ENCODE results near the gene SLC6A2. TPM values are rescaled to one million over a fixed set of nuclear protein-coding genes. Genes with fewer than 3 reads are reported as not detected.

The SLC6A2 gene
- total RNA-seq, 1 donor from 2014 or later, result not detected

DNA sequence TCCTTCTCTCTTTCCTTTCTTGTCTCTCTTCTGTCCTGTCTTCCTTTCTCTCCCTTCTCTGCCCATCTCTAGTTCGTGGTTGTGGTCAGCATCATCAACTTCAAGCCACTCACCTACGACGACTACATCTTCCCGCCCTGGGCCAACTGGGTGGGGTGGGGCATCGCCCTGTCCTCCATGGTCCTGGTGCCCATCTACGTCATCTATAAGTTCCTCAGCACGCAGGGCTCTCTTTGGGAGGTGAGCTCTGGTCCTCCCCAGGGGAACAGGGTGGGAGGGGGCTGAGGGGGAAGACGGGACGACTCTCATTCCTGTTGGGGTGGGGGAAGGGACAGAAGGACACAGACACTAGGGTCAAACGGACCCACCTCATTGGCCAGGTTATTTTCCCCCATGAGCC lies 44.3 kb downstream of the SLC6A2 start:
- TF ChIP-seq, protein P1, sequence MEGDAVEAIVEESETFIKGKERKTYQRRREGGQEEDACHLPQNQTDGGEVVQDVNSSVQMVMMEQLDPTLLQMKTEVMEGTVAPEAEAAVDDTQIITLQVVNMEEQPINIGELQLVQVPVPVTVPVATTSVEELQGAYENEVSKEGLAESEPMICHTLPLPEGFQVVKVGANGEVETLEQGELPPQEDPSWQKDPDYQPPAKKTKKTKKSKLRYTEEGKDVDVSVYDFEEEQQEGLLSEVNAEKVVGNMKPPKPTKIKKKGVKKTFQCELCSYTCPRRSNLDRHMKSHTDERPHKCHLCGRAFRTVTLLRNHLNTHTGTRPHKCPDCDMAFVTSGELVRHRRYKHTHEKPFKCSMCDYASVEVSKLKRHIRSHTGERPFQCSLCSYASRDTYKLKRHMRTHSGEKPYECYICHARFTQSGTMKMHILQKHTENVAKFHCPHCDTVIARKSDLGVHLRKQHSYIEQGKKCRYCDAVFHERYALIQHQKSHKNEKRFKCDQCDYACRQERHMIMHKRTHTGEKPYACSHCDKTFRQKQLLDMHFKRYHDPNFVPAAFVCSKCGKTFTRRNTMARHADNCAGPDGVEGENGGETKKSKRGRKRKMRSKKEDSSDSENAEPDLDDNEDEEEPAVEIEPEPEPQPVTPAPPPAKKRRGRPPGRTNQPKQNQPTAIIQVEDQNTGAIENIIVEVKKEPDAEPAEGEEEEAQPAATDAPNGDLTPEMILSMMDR (IDR thresholded peaks at IDR 0.05), result no peak
- Mint-ChIP-seq H3K4me1 (ENCODE audit: unreplicated experiment) (no peaks in the 10 kb centered on the region), H3K9me3 (ENCODE audit: unreplicated experiment) (no peaks in the 10 kb centered on the region), H3K36me3 (ENCODE audit: unreplicated experiment) (no peaks in the 10 kb centered on the region), H3K4me3 (ENCODE audit: unreplicated experiment) (no peak overlapping the region), H3K27me3 (ENCODE audit: unreplicated experiment) (peaks cover 20% of the 10 kb centered on the region), H3K27ac (ENCODE audit: unreplicated experiment) (no peak overlapping the region)
- DNase-seq (ENCODE audit: extremely low spot score, unreplicated experiment), result no peak

DNA sequence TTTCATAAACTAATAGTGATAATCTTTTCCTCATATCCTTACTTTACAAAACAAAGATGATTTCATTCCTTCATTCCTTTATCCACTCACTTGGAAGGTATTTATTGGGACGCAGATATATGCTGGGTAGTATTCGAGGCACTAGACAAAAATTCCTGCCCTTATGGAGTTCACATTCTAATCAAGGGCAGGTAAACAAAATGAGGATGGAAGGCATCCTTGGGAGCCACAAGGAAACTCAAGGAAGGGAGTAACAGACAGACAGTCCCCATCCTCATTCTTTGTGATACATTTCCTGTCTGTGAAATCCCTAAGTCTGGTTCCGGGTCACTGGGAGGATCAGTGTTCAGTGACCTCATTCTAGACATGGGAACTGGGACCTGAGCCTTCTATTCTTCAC lies 45.2 kb downstream of the SLC6A2 start:
- no peak for DNase-seq (ENCODE audit: extremely low spot score, unreplicated experiment)
- Mint-ChIP-seq H3K27ac (ENCODE audit: unreplicated experiment) (no peak overlapping the region), H3K4me3 (ENCODE audit: unreplicated experiment) (no peak overlapping the region), H3K27me3 (ENCODE audit: unreplicated experiment) (peaks cover 29% of the 10 kb centered on the region), H3K36me3 (ENCODE audit: unreplicated experiment) (no peaks in the 10 kb centered on the region), H3K4me1 (ENCODE audit: unreplicated experiment) (no peaks in the 10 kb centered on the region), H3K9me3 (ENCODE audit: unreplicated experiment) (no peaks in the 10 kb centered on the region)
- TF ChIP-seq, protein P1 (IDR thresholded peaks at IDR 0.05), result no peak

DNA sequence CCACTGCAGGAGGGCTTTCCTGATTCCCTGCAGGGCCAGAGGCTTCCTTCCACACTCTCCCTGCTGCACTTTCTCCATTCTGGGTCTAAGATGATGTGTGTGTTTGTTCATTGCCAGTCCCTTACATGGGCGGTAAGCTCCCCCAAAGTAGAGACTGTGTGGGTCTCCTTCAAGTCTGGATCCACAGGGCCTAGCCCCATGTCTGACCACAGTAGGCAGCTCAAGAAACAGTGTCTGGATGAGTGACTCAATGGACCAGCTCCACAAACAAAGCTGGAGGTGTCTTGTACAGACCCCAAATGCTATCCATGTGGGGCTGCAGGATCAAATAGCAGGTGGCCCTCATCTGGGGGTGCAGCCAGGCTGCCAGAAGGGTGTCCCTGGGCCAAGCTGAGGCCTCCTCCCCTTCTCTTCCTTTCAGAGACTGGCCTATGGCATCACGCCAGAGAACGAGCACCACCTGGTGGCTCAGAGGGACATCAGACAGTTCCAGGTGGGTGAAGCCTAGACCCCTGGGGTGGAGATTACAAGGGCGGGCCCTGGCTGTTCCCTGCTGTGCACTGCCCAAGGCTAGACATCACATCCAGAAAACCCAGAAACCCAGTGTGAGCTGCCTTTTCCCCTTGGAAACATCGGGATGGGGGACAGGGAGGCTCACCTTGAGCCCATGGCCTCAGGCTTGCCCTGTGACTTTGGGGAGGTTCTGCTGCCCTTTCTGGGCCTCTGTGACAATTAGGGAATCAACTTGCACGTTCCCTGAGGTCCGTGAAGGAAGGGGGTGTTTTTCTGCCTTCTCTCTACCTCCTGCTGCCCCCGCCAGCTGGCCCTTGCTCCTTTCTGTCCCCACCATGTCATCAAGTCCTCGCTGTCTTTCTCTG lies 45.9 kb downstream of the SLC6A2 start:
- H3K27me3 Mint-ChIP-seq (ENCODE audit: unreplicated experiment), result peaks cover 37% of the 10 kb centered on the region
- H3K4me3 Mint-ChIP-seq (ENCODE audit: unreplicated experiment), result no peak overlapping the region
- H3K9me3 Mint-ChIP-seq (ENCODE audit: unreplicated experiment), result no peaks in the 10 kb centered on the region
- no peaks in the 10 kb centered on the region for H3K4me1 Mint-ChIP-seq (ENCODE audit: unreplicated experiment)
- DNase-seq (ENCODE audit: extremely low spot score, unreplicated experiment), result no peak
- TF ChIP-seq, protein P1 (IDR thresholded peaks at IDR 0.05), result peak; percentile 56
- no peaks in the 10 kb centered on the region for H3K36me3 Mint-ChIP-seq (ENCODE audit: unreplicated experiment)
- H3K27ac Mint-ChIP-seq (ENCODE audit: unreplicated experiment), result no peak overlapping the region

DNA sequence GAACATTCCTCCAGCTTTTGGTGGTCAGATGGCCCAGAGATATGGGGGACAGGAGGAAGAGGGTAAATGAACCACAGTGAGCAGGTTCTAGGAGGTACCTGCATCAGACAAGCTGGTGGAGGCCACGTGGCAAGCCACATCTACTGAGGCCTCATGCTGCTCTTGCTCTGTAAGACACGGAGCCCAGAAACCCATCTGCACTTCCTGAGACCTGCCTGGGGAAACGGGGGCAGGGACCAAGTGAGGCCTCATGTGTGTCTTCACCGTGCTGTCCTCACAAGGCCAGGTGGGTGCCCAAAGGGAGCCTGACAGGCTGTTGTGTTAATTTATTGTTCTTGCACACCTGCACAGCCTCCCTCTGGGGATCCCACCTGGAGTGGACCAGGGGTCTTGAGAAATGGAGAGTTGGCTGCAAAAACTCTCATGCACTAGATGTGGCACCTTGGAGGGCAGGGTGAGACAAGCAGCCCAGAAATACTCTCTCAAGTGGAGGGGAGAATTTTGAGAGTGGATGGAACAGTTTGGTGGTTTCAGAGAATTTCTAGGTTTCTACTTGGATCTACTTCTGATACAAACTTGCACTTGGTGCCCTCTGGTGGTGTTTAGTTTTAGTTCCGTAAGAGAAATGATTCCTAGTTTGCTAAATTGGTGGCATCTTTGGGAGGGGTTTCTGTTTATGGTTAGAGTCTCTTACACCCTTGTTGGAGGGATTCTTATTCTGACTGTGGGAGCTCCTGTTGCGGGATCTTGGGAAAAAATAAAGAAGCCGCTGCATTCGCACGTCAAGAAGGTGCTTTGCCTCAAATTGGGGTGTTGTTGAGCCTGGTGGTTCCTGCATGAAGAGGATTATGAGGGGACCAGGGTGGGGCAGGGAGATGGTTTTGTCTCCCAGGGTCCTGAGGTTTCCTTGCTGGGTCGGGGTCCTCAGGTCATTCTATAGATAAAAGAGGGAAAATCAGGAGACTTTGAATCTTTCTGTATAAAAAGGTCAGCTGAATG lies 47.5 kb downstream of the SLC6A2 start:
- H3K9me3 Mint-ChIP-seq (ENCODE audit: unreplicated experiment), result no peaks in the 10 kb centered on the region
- H3K27me3 Mint-ChIP-seq (ENCODE audit: unreplicated experiment), result peaks cover 37% of the 10 kb centered on the region
- no peak for DNase-seq (ENCODE audit: extremely low spot score, unreplicated experiment)

More for the DNA sequence above, 47.5 kb downstream of the SLC6A2 start:
- no peaks in the 10 kb centered on the region for H3K36me3 Mint-ChIP-seq (ENCODE audit: unreplicated experiment)
- TF ChIP-seq, protein P1 (IDR thresholded peaks at IDR 0.05), result peak; percentile 66
- H3K4me3 Mint-ChIP-seq (ENCODE audit: unreplicated experiment), result no peak overlapping the region
- H3K4me1 Mint-ChIP-seq (ENCODE audit: unreplicated experiment), result no peaks in the 10 kb centered on the region
- no peak overlapping the region for H3K27ac Mint-ChIP-seq (ENCODE audit: unreplicated experiment)
